ENCODE measurements around the gene FEZ2. TPM values are rescaled to one million over a fixed set of nuclear protein-coding genes. Genes with fewer than 3 reads are reported as not detected.

The FEZ2 gene
- total and polyA plus RNA-seq, 2 of the 8 experiments (the other 6 are each of a cell fraction or from before 2014, with no cell fraction given), result 7.5 to 16.4 TPM

DNA sequence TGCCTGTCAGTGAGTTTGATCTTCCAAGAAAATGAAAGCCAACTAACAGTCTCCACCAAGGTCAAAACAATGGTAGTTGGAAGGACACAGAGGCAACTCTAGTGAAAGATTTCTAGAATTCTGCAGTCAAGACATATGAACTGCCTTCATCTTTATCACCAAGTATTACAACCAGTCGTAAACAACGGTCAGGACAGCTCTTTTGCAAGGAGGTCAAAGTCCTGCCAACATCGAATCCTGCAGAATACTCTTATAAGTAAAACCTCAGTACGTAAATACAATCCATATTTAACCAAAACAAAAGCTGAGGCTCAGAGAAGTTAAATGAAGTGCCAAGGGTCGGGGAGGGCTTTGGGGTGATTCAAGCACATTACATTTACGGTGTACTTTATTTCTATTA lies 3.1 kb downstream of the FEZ2 start:
- no peak for FAIRE-seq
- H3K23ac ChIP-seq (ENCODE audit: insufficient read length), result no peak overlapping the region
- CTCF ChIA-PET (ENCODE audit: partially characterized antibody), result interaction anchor here (1.5 kb wide), 1 partner anchor 186 kb away, joined by 3 read pairs; no protein-coding TSS in a partner anchor

More for the DNA sequence above, 3.1 kb downstream of the FEZ2 start:
- no peaks in the 10 kb centered on the region; a peak in 2 of 8 replicates for H3K36me3 ChIP-seq (ENCODE audit: control insufficient read depth in 2 of 4, insufficient read depth in 4 of 4, low read length in 3 of 4)
- H3K56ac ChIP-seq (replicated peaks; ENCODE audit: insufficient read length, low read depth, low read length), result no peak overlapping the region
- H3K23me2 ChIP-seq (ENCODE audit: low read depth, low read length), result peaks cover 6% of the 10 kb centered on the region
- no peak overlapping the region for H2BK120ac ChIP-seq (replicated peaks; ENCODE audit: low read depth, low read length)
- no peak overlapping the region for H3K9ac ChIP-seq (replicated peaks in 1 of 4; ENCODE audit: extremely low read depth in 1 of 4, low read depth in 3 of 4, low read length in 3 of 4)
- H3K4me3 ChIP-seq (ENCODE audit: extremely low read depth in 1 of 4, insufficient read depth in 2 of 4, low read depth in 3 of 4, low read length in 4 of 4), result no peak overlapping the region
- H3K79me2 ChIP-seq (ENCODE audit: control insufficient read depth in 1 of 2, insufficient read depth in 2 of 2, low read length in 2 of 2), result peaks cover 0 to 8% of the 10 kb centered on the region in 2 experiments; a peak in 1 of 4 replicates
- no peak overlapping the region for H2AFZ ChIP-seq (ENCODE audit: low read length)
- POLR2A ChIA-PET (ENCODE audit: partially characterized antibody), result interaction anchor here (1.2 to 1.5 kb wide), 2 partner anchors 12 to 55 kb away, joined by 4 read pairs; no protein-coding TSS in a partner anchor
- WGBS, 2 experiments (ENCODE audit: extremely low coverage in 1 of 2, insufficient coverage in 1 of 2, insufficient read length in 1 of 2, insufficient replicate concordance in 2 of 2, low coverage in 1 of 2, low lambda C conversion rate in 2 of 2, missing lambda C conversion rate in 1 of 2), result 90% methylated on average over 6 of the region's 6 CpGs; no CpG with 5 or more reads in 1 of the 2 experiments
- no peak overlapping the region for H4K8ac ChIP-seq (ENCODE audit: extremely low read depth, insufficient read depth, low read length)
- no peak overlapping the region for H4K5ac ChIP-seq (ENCODE audit: insufficient read length, low read depth, low read length)
- H2BK5ac ChIP-seq (ENCODE audit: low read depth, low read length), result no peak overlapping the region
- H2BK12ac ChIP-seq (ENCODE audit: low read depth, low read length), result no peak overlapping the region
- H3K18ac ChIP-seq (ENCODE audit: extremely low read depth, low read length), result no peak overlapping the region
- H3K79me1 ChIP-seq (ENCODE audit: low read depth, low read length), result no peaks in the 10 kb centered on the region; the same call in none of the 2 replicates
- no peak overlapping the region for H2BK20ac ChIP-seq (ENCODE audit: low read length)
- no peak for DNase-seq (ENCODE audit: low read depth in 1 of 2, low spot score in 2 of 2)
- H3K14ac ChIP-seq (ENCODE audit: insufficient read length), result no peak overlapping the region
- no peaks in the 10 kb centered on the region for H3K9me3 ChIP-seq (ENCODE audit: insufficient read depth in 2 of 2, low read depth in 1 of 2, low read length in 1 of 2)
- H3K27me3 ChIP-seq (replicated peaks in 1 of 4; ENCODE audit: control insufficient read depth in 3 of 4, extremely low read depth in 1 of 4, insufficient read depth in 3 of 4, low read length in 3 of 4), result peaks cover 12 to 29% (median 24%) of the 10 kb centered on the region in 4 experiments; a peak in 6 of 7 replicates
- H3K4ac ChIP-seq (replicated peaks; ENCODE audit: insufficient read length, low read depth, low read length), result no peak overlapping the region
- H2BK15ac ChIP-seq (ENCODE audit: low read length), result no peak overlapping the region
- no peak overlapping the region for H3K27ac ChIP-seq (ENCODE audit: low read depth, low read length)
- no peak overlapping the region for H3K4me2 ChIP-seq (ENCODE audit: insufficient read depth in 1 of 2, low read depth in 2 of 2, low read length in 2 of 2)
- no peak for TF ChIP-seq EZH2 (IDR thresholded peaks at IDR 0.05; ENCODE audit: low read depth, low read length, severe bottlenecking)
- TF ChIP-seq BCL11A (IDR thresholded peaks at IDR 0.05; ENCODE audit: low read depth in 2 of 2, low read length in 2 of 2), result no peak
- TF ChIP-seq SAP30 (IDR thresholded peaks at IDR 0.05; ENCODE audit: insufficient read depth, insufficient replicate concordance, low read length), result no peak
- no peak for TF ChIP-seq TAF1 (IDR thresholded peaks at IDR 0.05; ENCODE audit: low read depth, low read length)
- TF ChIP-seq CHD2 (IDR thresholded peaks at IDR 0.05; ENCODE audit: low read length), result no peak
- TF ChIP-seq RBBP5 (IDR thresholded peaks at IDR 0.05; ENCODE audit: borderline replicate concordance, low read depth, low read length), result no peak
- no peak for TF ChIP-seq NANOG (IDR thresholded peaks at IDR 0.05; ENCODE audit: insufficient read depth, low read depth, low read length, poor library complexity, severe bottlenecking)
- TF ChIP-seq PHF8 (conservative IDR thresholded peaks at IDR 0.05; ENCODE audit: low read depth, low read length), result no peak
- TF ChIP-seq YY1 (IDR thresholded peaks at IDR 0.05; ENCODE audit: low read depth, low read length), result no peak
- TF ChIP-seq MAFK (IDR thresholded peaks at IDR 0.05; ENCODE audit: low read depth, low read length), result no peak
- TF ChIP-seq BACH1 (IDR thresholded peaks at IDR 0.05; ENCODE audit: low read length), result no peak
- no peak for TF ChIP-seq KDM1A (IDR thresholded peaks at IDR 0.05; ENCODE audit: borderline replicate concordance, low read length)
- no peak overlapping the region for H4K91ac ChIP-seq (replicated peaks; ENCODE audit: insufficient read length, low read length)
- no peak overlapping the region for H2AK5ac ChIP-seq (ENCODE audit: low read depth, low read length)
- peaks cover 2 to 4% (median 3%) of the 10 kb centered on the region in 4 experiments; a peak in 1 of 7 replicates for H3K4me1 ChIP-seq (replicated peaks in 1 of 4; ENCODE audit: control insufficient read depth in 3 of 4, insufficient read depth in 4 of 4, low read length in 3 of 4)
- peaks cover 5 to 12% of the 10 kb centered on the region in 2 experiments for H4K20me1 ChIP-seq (replicated peaks in 1 of 2; ENCODE audit: control insufficient read depth in 1 of 2, insufficient read depth in 2 of 2, low read length in 2 of 2)
